Measurements from ENCODE around the gene CFD. TPM values are rescaled to one million over a fixed set of nuclear protein-coding genes. Genes with fewer than 3 reads are reported as not detected.
"Not testable (repeated sequence)": the region's sequence is repeated elsewhere in the genome, so short reads cannot be mapped to it uniquely, and the experiment has no call there.

Gene CFD
- total RNA-seq, 1 experiment from 2014 or later = 9.2 TPM

GRCh38 chr19:850979-851335, 8.5 kb upstream of the CFD start:
- DNase-seq (ENCODE audit: extremely low read depth, low read depth) = no peak

GRCh38 chr19:852136-853013, 7.1 kb upstream of the CFD start, which contains the start of gene ELANE:
ELANE (plus strand) TSS chr19:852303; CDS start chr19:852329, 26 bp downstream.
- no peak for DNase-seq (ENCODE audit: extremely low read depth, low read depth)

- DNase-seq (ENCODE audit: extremely low read depth, low read depth) = no peak
Observed at GRCh38 chr19:853014-853585, 6.4 kb upstream of the CFD start.

- DNase-seq (ENCODE audit: extremely low read depth, low read depth) = not testable (repeated sequence)
Observed at GRCh38 chr19:853614-854220, 5.7 kb upstream of the CFD start.

- DNase-seq (ENCODE audit: extremely low read depth, low read depth) = no peak
Observed at GRCh38 chr19:854549-854948, 4.9 kb upstream of the CFD start.

- DNase-seq (ENCODE audit: extremely low read depth, low read depth) = no peak
Observed at GRCh38 chr19:855142-855541, 4.3 kb upstream of the CFD start.

GRCh38 chr19:855566-856120, 3.8 kb upstream of the CFD start:
- no peak for DNase-seq (ENCODE audit: extremely low read depth, low read depth)

GRCh38 chr19:858284-858683, 1.2 kb upstream of the CFD start:
- DNase-seq (ENCODE audit: extremely low read depth, low read depth) = no peak

GRCh38 chr19:861141-861755, 1.8 kb downstream of the CFD start:
- DNase-seq (ENCODE audit: extremely low read depth, low read depth) = no peak

GRCh38 chr19:861756-862580, 2.5 kb downstream of the CFD start:
- no peak for DNase-seq (ENCODE audit: extremely low read depth, low read depth)

- no peak for DNase-seq (ENCODE audit: extremely low read depth, low read depth)
Observed at GRCh38 chr19:862581-863314, 3.3 kb downstream of the CFD start.

- no peak for DNase-seq (ENCODE audit: extremely low read depth, low read depth)
Observed at GRCh38 chr19:863315-863620, 3.8 kb downstream of the CFD start.

- no peak for DNase-seq (ENCODE audit: extremely low read depth, low read depth)
Observed at GRCh38 chr19:866769-867300, 7.4 kb downstream of the CFD start.

GRCh38 chr19:867301-867793, 7.9 kb downstream of the CFD start:
- no peak for DNase-seq (ENCODE audit: extremely low read depth, low read depth)

GRCh38 chr19:867855-868457, 8.5 kb downstream of the CFD start:
- no peak for DNase-seq (ENCODE audit: extremely low read depth, low read depth)

GRCh38 chr19:868458-869244, 9.2 kb downstream of the CFD start:
- no peak for DNase-seq (ENCODE audit: extremely low read depth, low read depth)

- peak; percentile 52 for DNase-seq (ENCODE audit: extremely low read depth, low read depth)
Observed at GRCh38 chr19:869245-870177, 10.0 kb downstream of the CFD start.

Measured in NCI-H460 (cell line).